Measurements from ENCODE around the gene MRPL46. TPM values are rescaled to one million over a fixed set of nuclear protein-coding genes. Genes with fewer than 3 reads are reported as not detected.
A peak's percentile ranks its signal among the peaks of the same experiment; 100 is the strongest.

The MRPL46 gene
- total and polyA plus RNA-seq, 9 of the 15 experiments (the other 6 are each of a cell fraction or from before 2014, with no cell fraction given), result 41.2 to 72.2 (median 49.8) TPM

- TF ChIP-seq, protein P1, sequence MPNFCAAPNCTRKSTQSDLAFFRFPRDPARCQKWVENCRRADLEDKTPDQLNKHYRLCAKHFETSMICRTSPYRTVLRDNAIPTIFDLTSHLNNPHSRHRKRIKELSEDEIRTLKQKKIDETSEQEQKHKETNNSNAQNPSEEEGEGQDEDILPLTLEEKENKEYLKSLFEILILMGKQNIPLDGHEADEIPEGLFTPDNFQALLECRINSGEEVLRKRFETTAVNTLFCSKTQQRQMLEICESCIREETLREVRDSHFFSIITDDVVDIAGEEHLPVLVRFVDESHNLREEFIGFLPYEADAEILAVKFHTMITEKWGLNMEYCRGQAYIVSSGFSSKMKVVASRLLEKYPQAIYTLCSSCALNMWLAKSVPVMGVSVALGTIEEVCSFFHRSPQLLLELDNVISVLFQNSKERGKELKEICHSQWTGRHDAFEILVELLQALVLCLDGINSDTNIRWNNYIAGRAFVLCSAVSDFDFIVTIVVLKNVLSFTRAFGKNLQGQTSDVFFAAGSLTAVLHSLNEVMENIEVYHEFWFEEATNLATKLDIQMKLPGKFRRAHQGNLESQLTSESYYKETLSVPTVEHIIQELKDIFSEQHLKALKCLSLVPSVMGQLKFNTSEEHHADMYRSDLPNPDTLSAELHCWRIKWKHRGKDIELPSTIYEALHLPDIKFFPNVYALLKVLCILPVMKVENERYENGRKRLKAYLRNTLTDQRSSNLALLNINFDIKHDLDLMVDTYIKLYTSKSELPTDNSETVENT (CRISPR knock-in tag; IDR thresholded peaks at IDR 0.05), result no peak
- TF ChIP-seq MXI1 (IDR thresholded peaks at IDR 0.05; ENCODE audit: low read depth, low read length), result no peak
- no peak for TF ChIP-seq PHF21A (IDR thresholded peaks at IDR 0.05; ENCODE audit: borderline replicate concordance, low read depth)
- no peak for TF ChIP-seq MTA1 (IDR thresholded peaks at IDR 0.05; ENCODE audit: borderline replicate concordance)
- TF ChIP-seq MCM7 (IDR thresholded peaks at IDR 0.05), result no peak
- no peak for TF ChIP-seq PRPF4 (IDR thresholded peaks at IDR 0.05; ENCODE audit: insufficient read depth, low read depth, low read length, poor library complexity, severe bottlenecking)
- no peak for TF ChIP-seq SMAD2 (IDR thresholded peaks at IDR 0.05; ENCODE audit: low read depth, low read length)
- no peak for TF ChIP-seq ARNT (IDR thresholded peaks at IDR 0.05)
- TF ChIP-seq ZNF197 (CRISPR knock-in tag; IDR thresholded peaks at IDR 0.05; ENCODE audit: low read depth), result no peak
- no peak for TF ChIP-seq HDAC1 (IDR thresholded peaks at IDR 0.05)
- peak; percentile 82; the same call in 1 of the 2 replicates for TF ChIP-seq PKNOX1 (IDR thresholded peaks at IDR 0.05)
- TF ChIP-seq ZNF263 (CRISPR knock-in tag; IDR thresholded peaks at IDR 0.05; ENCODE audit: borderline replicate concordance), result no peak
- no peak for TF ChIP-seq KAT8 (IDR thresholded peaks at IDR 0.05; ENCODE audit: low read depth)
- no peak for TF ChIP-seq XRCC5 (IDR thresholded peaks at IDR 0.05; ENCODE audit: low read depth, low read length)
- TF ChIP-seq ZNF408 (CRISPR knock-in tag; IDR thresholded peaks at IDR 0.05; ENCODE audit: low read depth), result no peak
- TF ChIP-seq, protein P2, sequence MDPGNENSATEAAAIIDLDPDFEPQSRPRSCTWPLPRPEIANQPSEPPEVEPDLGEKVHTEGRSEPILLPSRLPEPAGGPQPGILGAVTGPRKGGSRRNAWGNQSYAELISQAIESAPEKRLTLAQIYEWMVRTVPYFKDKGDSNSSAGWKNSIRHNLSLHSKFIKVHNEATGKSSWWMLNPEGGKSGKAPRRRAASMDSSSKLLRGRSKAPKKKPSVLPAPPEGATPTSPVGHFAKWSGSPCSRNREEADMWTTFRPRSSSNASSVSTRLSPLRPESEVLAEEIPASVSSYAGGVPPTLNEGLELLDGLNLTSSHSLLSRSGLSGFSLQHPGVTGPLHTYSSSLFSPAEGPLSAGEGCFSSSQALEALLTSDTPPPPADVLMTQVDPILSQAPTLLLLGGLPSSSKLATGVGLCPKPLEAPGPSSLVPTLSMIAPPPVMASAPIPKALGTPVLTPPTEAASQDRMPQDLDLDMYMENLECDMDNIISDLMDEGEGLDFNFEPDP (CRISPR knock-in tag; IDR thresholded peaks at IDR 0.05), result no peak
- no peak for TF ChIP-seq ZNF707 (CRISPR knock-in tag; conservative IDR thresholded peaks at IDR 0.05)
- no peak for TF ChIP-seq TFAP4 (CRISPR knock-in tag; IDR thresholded peaks at IDR 0.05; ENCODE audit: borderline replicate concordance)
- TF ChIP-seq GABPB2 (CRISPR knock-in tag; conservative IDR thresholded peaks at IDR 0.05), result no peak
- TF ChIP-seq EHMT2 (IDR thresholded peaks at IDR 0.05), result no peak
- TF ChIP-seq ZBED1 (IDR thresholded peaks at IDR 0.05), result no peak
- TF ChIP-seq NCOA2 (IDR thresholded peaks at IDR 0.05; ENCODE audit: partially characterized antibody in 2 of 2), result no peak
- no peak for TF ChIP-seq ADNP (tag; IDR thresholded peaks at IDR 0.05)
- TF ChIP-seq ZNF644 (tag; IDR thresholded peaks at IDR 0.05; ENCODE audit: low read depth), result 0 out of 2 replicates have a peak, but pooled peaks have one; percentile 42
- TF ChIP-seq ZNF444 (CRISPR knock-in tag; IDR thresholded peaks at IDR 0.05), result no peak
These were observed 1.5 kb downstream of the MRPL46 start (continued) for GRCh38 chr15:88465633-88466224.

Measured in K562 (cell line).